ENCODE results near the gene TMEM233.

The TMEM233 gene

GRCh38 chr12:119593578-119594398 lies at the start of gene TMEM233:
Gene TMEM233 (plus strand): TSS chr12:119593774. CDS start chr12:119593849, 75 bp downstream.
- DNase-seq (ENCODE audit: low read depth in 3 of 3), result no peak

- DNase-seq (ENCODE audit: low read depth in 3 of 3), result peak; percentile 16 to 47 (median 43)
Observed at GRCh38 chr12:119544765-119545625, 48.6 kb upstream of the TMEM233 start.

GRCh38 chr12:119546340-119546739 lies 47.2 kb upstream of the TMEM233 start:
- no peak for DNase-seq (ENCODE audit: low read depth in 3 of 3)

GRCh38 chr12:119547001-119547400 lies 46.6 kb upstream of the TMEM233 start:
- no peak for DNase-seq (ENCODE audit: low read depth in 3 of 3)

GRCh38 chr12:119556854-119557253 lies 36.7 kb upstream of the TMEM233 start:
- DNase-seq (ENCODE audit: low read depth in 3 of 3), result no peak

GRCh38 chr12:119565404-119565803 lies 28.2 kb upstream of the TMEM233 start:
- DNase-seq (ENCODE audit: low read depth in 3 of 3), result no peak

- no peak for DNase-seq (ENCODE audit: low read depth in 3 of 3)
Observed at GRCh38 chr12:119570771-119571170, 22.8 kb upstream of the TMEM233 start.

- no peak for DNase-seq (ENCODE audit: low read depth in 3 of 3)
Observed at GRCh38 chr12:119573086-119573485, 20.5 kb upstream of the TMEM233 start.

GRCh38 chr12:119574255-119574654 lies 19.3 kb upstream of the TMEM233 start:
- no peak for DNase-seq (ENCODE audit: low read depth in 3 of 3)

- no peak for DNase-seq (ENCODE audit: low read depth in 3 of 3)
Observed at GRCh38 chr12:119576118-119576810, 17.3 kb upstream of the TMEM233 start.

- no peak for DNase-seq (ENCODE audit: low read depth in 3 of 3)
Observed at GRCh38 chr12:119576915-119577314, 16.7 kb upstream of the TMEM233 start.

GRCh38 chr12:119578112-119578511 lies 15.5 kb upstream of the TMEM233 start:
- DNase-seq (ENCODE audit: low read depth in 3 of 3), result peak in 2 of 3 donors; percentile 8 to 57

- no peak for DNase-seq (ENCODE audit: low read depth in 3 of 3)
Observed at GRCh38 chr12:119589097-119589496, 4.5 kb upstream of the TMEM233 start.

- DNase-seq (ENCODE audit: low read depth in 3 of 3), result no peak
Observed at GRCh38 chr12:119589634-119590033, 3.9 kb upstream of the TMEM233 start.

GRCh38 chr12:119592232-119592631 lies 1.3 kb upstream of the TMEM233 start:
- no peak for DNase-seq (ENCODE audit: low read depth in 3 of 3)

GRCh38 chr12:119594399-119594730 lies 791 bp downstream of the TMEM233 start:
- no peak for DNase-seq (ENCODE audit: low read depth in 3 of 3)

GRCh38 chr12:119594772-119595445 lies 1.3 kb downstream of the TMEM233 start:
- DNase-seq (ENCODE audit: low read depth in 3 of 3), result no peak

- no peak for DNase-seq (ENCODE audit: low read depth in 3 of 3)
Observed at GRCh38 chr12:119598159-119598558, 4.6 kb downstream of the TMEM233 start.

- no peak for DNase-seq (ENCODE audit: low read depth in 3 of 3)
Observed at GRCh38 chr12:119601877-119602733, 8.5 kb downstream of the TMEM233 start.

GRCh38 chr12:119602734-119603094 lies 9.1 kb downstream of the TMEM233 start:
- no peak for DNase-seq (ENCODE audit: low read depth in 3 of 3)

- no peak for DNase-seq (ENCODE audit: low read depth in 3 of 3)
Observed at GRCh38 chr12:119603767-119604166, 10.2 kb downstream of the TMEM233 start.
